ENCODE data around the gene MPG. TPM values are rescaled to one million over a fixed set of nuclear protein-coding genes. Genes with fewer than 3 reads are reported as not detected.

The MPG gene
- total and polyA plus RNA-seq, 8 donors: 19.2 to 62.5 (median 27.6) TPM

DNA sequence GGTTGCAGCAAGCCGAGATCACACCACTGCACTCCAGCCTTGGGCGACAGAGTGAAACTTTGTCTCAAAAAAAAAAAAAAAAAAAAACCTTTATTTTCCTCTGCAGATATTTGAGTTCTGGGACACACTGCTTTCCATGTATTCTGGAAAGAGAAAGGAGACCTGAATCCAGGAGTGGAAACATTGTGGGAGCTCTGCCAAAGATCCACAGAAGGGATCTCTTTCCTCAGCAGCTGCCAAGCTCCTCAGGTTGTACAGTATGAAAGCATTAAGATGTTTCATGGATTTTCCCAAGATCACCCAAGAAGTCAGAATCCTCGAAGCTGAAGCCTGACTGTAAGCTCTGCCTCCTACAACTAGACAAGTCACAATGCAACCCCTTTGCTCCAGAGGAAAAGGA lies 47.0 kb downstream of the MPG start:
- Histone ChIP-seq H3K36me3 (no peaks in the 10 kb centered on the region), H3K27ac (no peak overlapping the region), H3K27me3 (no peaks in the 10 kb centered on the region), H3K4me1 (no peaks in the 10 kb centered on the region), H3K9me3 (no peaks in the 10 kb centered on the region), H3K4me3 (no peak overlapping the region)
- no peak for DNase-seq
- no peak for ATAC-seq
- TF ChIP-seq, protein P1, sequence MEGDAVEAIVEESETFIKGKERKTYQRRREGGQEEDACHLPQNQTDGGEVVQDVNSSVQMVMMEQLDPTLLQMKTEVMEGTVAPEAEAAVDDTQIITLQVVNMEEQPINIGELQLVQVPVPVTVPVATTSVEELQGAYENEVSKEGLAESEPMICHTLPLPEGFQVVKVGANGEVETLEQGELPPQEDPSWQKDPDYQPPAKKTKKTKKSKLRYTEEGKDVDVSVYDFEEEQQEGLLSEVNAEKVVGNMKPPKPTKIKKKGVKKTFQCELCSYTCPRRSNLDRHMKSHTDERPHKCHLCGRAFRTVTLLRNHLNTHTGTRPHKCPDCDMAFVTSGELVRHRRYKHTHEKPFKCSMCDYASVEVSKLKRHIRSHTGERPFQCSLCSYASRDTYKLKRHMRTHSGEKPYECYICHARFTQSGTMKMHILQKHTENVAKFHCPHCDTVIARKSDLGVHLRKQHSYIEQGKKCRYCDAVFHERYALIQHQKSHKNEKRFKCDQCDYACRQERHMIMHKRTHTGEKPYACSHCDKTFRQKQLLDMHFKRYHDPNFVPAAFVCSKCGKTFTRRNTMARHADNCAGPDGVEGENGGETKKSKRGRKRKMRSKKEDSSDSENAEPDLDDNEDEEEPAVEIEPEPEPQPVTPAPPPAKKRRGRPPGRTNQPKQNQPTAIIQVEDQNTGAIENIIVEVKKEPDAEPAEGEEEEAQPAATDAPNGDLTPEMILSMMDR (IDR thresholded peaks at IDR 0.05): no peak
- 82 to 92% methylated on average over 3 of the region's 3 CpGs for WGBS, 2 donors
- FAIRE-seq: no peak
- intact Hi-C loops (cut with DNase I): no loop called here

DNA sequence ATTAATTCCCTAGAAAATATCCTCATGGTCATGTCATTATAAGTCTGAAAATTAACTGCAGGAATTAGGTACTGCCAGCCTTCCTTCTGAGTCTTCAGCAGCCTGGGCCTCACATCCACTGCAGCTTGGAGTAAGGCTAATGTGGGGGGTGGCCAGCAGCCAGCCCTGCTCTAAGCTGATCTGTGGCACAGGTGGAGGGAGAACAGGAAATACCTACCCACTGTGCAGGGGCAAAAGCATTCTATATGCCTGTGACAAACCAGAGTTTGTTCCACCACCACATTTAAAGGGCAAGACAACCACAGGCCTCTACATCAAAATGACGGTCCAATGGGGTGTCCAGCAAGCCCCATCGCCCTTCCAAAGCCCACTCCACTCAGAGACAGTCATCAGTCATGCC lies 51.0 kb downstream of the MPG start:
- FAIRE-seq: no peak
- 91% methylated on average over 2 of the region's 2 CpGs for WGBS, 2 donors
- ATAC-seq: no peak
- no peaks in the 10 kb centered on the region for H3K27me3 ChIP-seq
- no peaks in the 10 kb centered on the region for H3K36me3 ChIP-seq
- no peak overlapping the region for H3K27ac ChIP-seq
- intact Hi-C loops (cut with DNase I): no loop called here
- no peak for DNase-seq
- H3K4me1 ChIP-seq: no peaks in the 10 kb centered on the region
- TF ChIP-seq, protein P1 (IDR thresholded peaks at IDR 0.05): no peak
- H3K4me3 ChIP-seq: no peak overlapping the region
- no peaks in the 10 kb centered on the region for H3K9me3 ChIP-seq

DNA sequence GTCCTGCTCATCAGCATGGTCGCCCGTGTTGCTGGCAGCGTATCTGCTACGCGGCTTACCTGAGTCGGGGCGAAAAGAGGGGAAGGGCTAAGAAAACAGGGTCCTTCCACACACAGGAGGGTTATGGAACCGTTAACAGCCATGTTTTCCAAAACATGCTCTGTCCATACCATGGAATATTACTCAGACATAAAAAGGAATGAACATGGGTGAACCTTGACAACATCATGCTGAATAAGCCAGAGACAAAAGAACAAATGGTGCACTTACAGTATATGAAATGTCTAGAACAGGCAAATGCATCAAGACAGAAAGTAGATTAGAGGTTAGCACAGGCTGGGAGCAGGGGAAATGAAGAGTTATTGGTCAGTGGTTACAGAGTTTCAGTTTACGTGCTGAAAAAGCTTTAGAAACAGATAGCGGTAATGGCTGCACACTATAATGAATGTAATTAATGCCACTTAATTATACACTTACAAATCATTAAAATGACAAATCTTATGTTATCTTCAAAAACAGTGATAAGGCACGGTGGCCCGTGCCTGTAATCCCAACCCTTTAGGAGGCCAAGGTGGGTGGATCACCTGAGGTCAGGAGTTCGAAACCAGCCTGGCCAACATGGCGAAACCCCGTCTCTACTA lies 52.6 kb downstream of the MPG start:
- ATAC-seq: no peak
- Histone ChIP-seq H3K4me3 (no peak overlapping the region), H3K36me3 (no peaks in the 10 kb centered on the region), H3K4me1 (no peaks in the 10 kb centered on the region), H3K9me3 (no peaks in the 10 kb centered on the region), H3K27ac (no peak overlapping the region), H3K27me3 (no peaks in the 10 kb centered on the region)
- 84 to 87% methylated on average over 15 of the region's 15 CpGs for WGBS, 2 donors
- TF ChIP-seq, protein P1 (IDR thresholded peaks at IDR 0.05): no peak
- no peak for DNase-seq
- no peak for FAIRE-seq
- intact Hi-C loops (cut with DNase I): no loop called here

DNA sequence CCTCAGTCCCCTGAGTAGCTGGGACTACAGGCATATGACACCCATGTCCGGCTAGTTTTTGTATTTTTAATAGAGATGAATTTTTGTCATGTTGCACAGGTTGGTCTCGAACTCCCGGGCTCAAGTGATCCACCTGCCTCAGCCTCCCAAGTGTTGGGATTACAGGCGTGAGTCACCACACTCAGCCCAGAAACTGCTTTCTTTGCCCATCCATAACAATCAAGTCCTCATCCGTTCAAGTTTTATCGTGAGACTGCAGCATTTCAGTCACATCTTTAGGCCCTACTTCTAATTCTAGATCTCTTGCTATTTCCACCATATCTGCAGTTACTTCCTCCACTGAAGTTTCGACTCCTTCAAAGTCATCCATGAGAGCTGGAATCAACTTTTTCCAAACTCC lies 54.1 kb downstream of the MPG start:
- Histone ChIP-seq H3K27me3 (no peaks in the 10 kb centered on the region), H3K36me3 (no peaks in the 10 kb centered on the region), H3K27ac (no peak overlapping the region), H3K9me3 (no peaks in the 10 kb centered on the region), H3K4me3 (no peak overlapping the region), H3K4me1 (peaks cover 0 to under 1% (median 0%) of the 10 kb centered on the region in 3 donors)
- intact Hi-C loops (cut with DNase I): no loop called here
- DNase-seq: no peak
- no peak for FAIRE-seq
- WGBS, 2 donors: 90 to 95% methylated on average over 7 of the region's 7 CpGs
- no peak for ATAC-seq
- TF ChIP-seq, protein P1 (IDR thresholded peaks at IDR 0.05): no peak

DNA sequence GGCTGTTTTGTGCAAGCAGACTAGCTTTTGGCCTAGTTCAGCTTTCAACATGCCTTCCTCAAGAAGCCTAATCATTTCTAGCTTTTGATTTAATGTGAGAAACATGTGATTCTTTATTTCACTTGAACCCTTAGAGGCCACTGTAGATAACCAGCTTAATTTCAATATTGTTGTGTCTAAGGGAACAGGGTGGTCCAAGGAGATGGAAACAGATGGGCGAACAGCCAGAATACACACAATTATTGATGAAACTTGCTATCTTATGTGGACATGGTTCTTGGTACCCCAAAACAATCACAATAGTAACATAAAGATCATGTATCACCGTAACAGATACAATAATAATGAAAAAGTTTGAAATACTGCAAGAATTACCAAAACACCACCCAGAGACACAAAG lies 55.7 kb downstream of the MPG start:
- H3K9me3 ChIP-seq: no peaks in the 10 kb centered on the region
- H3K27ac ChIP-seq: no peak overlapping the region
- no peak for FAIRE-seq
- peaks cover 0 to 4% (median 0%) of the 10 kb centered on the region in 3 donors for H3K4me1 ChIP-seq
- DNase-seq: no peak
- no peak for ATAC-seq
- intact Hi-C loops (cut with DNase I): no loop called here
- TF ChIP-seq, protein P1 (IDR thresholded peaks at IDR 0.05): no peak
- no peaks in the 10 kb centered on the region for H3K36me3 ChIP-seq
- H3K27me3 ChIP-seq: no peaks in the 10 kb centered on the region
- WGBS, 2 donors: 89 to 92% methylated on average over 2 of the region's 2 CpGs
- no peak overlapping the region for H3K4me3 ChIP-seq

Other genes with a start within 250 kb of the MPG start
- 1 to 10 TPM; 2.8 to 4.7 (median 4.1) TPM for gene POLR3K, start 24.6 kb upstream of the MPG start, total RNA-seq
- gene POLR3K, start 24.6 kb upstream of the MPG start, polyA plus RNA-seq: 1 to 10 TPM; 4.1 to 5.3 TPM
- gene SNRNP25, start 24.4 kb upstream of the MPG start, total RNA-seq: 1 to 10 TPM; 6.8 to 9.2 (median 7.8) TPM
- gene SNRNP25, start 24.4 kb upstream of the MPG start, polyA plus RNA-seq: 10 to 100 TPM; 17.1 to 17.3 TPM
- 10 to 100 TPM in 5 of 6 donors, 1 to 10 TPM in 1; 7.3 to 24.0 (median 11.2) TPM for gene RHBDF1, start 5.6 kb upstream of the MPG start, total RNA-seq
- 10 to 100 TPM; 54.1 to 56.3 TPM for gene RHBDF1, start 5.6 kb upstream of the MPG start, polyA plus RNA-seq
- gene NPRL3, start 60.4 kb downstream of the MPG start, total RNA-seq: 10 to 100 TPM in 5 of 6 donors, 1 to 10 TPM in 1; 8.6 to 16.4 (median 13.3) TPM
- gene NPRL3, start 60.4 kb downstream of the MPG start, polyA plus RNA-seq: 10 to 100 TPM; 18.9 to 25.2 TPM
- under 1 TPM in 1 of 6 donors, not detected in 5; 0.35 TPM for gene HBZ, start 74.4 kb downstream of the MPG start, total RNA-seq
- not detected for gene HBZ, start 74.4 kb downstream of the MPG start, polyA plus RNA-seq
- gene HBM, start 87.8 kb downstream of the MPG start, total RNA-seq: not detected
- not detected for gene HBM, start 87.8 kb downstream of the MPG start, polyA plus RNA-seq
- gene HBA2, start 94.7 kb downstream of the MPG start, total RNA-seq: 10 to 100 TPM in 2 of 6 donors, 1 to 10 TPM in 4; 1.1 to 39.5 (median 3.7) TPM
- 1 to 10 TPM; 3.7 to 6.1 TPM for gene HBA2, start 94.7 kb downstream of the MPG start, polyA plus RNA-seq
- 10 to 100 TPM in 3 of 6 donors, 1 to 10 TPM in 3; 1.9 to 51.7 (median 7.0) TPM for gene HBA1, start 98.5 kb downstream of the MPG start, total RNA-seq
- gene HBA1, start 98.5 kb downstream of the MPG start, polyA plus RNA-seq: 1 to 10 TPM in 1 of 2 donors, under 1 TPM in 1; 0.85 to 4.2 TPM
- under 1 TPM in 1 of 6 donors, not detected in 5; 0.32 TPM for gene HBQ1, start 102.2 kb downstream of the MPG start, total RNA-seq
- not detected for gene HBQ1, start 102.2 kb downstream of the MPG start, polyA plus RNA-seq
- 10 to 100 TPM; 20.6 to 54.4 (median 31.8) TPM for gene LUC7L, start 151.2 kb downstream of the MPG start, total RNA-seq
- 100 to 1,000 TPM; 273 to 333 TPM for gene LUC7L, start 151.2 kb downstream of the MPG start, polyA plus RNA-seq
- 10 to 100 TPM; 34.2 to 51.2 (median 39.7) TPM for gene FAM234A, start 156.6 kb downstream of the MPG start, total RNA-seq
- gene FAM234A, start 156.6 kb downstream of the MPG start, polyA plus RNA-seq: 10 to 100 TPM; 39.1 to 49.7 TPM
- 10 to 100 TPM in 1 of 6 donors, 1 to 10 TPM in 5; 4.5 to 14.0 (median 8.0) TPM for gene RGS11, start 197.7 kb downstream of the MPG start, total RNA-seq
- gene RGS11, start 197.7 kb downstream of the MPG start, polyA plus RNA-seq: 10 to 100 TPM; 42.9 to 47.2 TPM
- 10 to 100 TPM in 5 of 6 donors, 1 to 10 TPM in 1; 5.6 to 62.8 (median 50.7) TPM for gene ARHGDIG, start 202.4 kb downstream of the MPG start, total RNA-seq
- 100 to 1,000 TPM in 1 of 2 donors, 10 to 100 TPM in 1; 35.6 to 165 TPM for gene ARHGDIG, start 202.4 kb downstream of the MPG start, polyA plus RNA-seq
- gene PDIA2, start 204.9 kb downstream of the MPG start, total RNA-seq: 1,000 to 10,000 TPM in 3 of 6 donors, 100 to 1,000 TPM in 2, 10 to 100 TPM in 1; 13.0 to 1,352 (median 889) TPM
- gene PDIA2, start 204.9 kb downstream of the MPG start, polyA plus RNA-seq: 1,000 to 10,000 TPM; 1,758 to 3,084 TPM

Measured in pancreas (tissue), 10 donors.